ENCODE measurements around the gene JPH3.

DNA sequence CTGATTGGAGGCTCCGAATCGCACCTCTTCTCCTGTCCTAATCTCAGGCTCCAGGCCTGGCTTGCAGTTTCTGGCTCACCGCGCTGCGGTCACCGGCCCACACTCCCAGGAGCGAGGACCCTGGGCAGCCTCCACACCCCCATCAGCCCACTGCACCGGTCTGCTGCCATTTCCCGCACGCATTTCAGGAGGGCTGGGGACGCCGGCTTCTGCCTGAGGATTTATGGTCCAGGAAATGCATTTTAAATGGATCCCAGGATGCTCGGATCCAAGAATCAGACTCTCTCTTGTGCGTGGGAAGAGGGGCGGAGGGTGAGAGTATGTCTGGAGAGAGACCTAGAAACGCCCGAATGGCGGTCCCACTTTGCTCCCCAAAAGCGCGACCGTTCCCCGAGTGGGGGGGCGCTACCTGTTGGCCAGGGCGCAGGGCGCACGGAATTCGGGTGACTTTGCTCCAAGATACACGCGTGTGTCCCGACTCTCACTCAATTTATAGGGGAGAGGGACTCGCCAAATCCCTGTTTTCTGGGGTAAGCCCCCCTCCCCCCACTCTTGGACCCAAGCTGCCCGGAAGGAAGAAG, 817 bp upstream of the JPH3 start:
- TF ChIP-seq, protein P1, sequence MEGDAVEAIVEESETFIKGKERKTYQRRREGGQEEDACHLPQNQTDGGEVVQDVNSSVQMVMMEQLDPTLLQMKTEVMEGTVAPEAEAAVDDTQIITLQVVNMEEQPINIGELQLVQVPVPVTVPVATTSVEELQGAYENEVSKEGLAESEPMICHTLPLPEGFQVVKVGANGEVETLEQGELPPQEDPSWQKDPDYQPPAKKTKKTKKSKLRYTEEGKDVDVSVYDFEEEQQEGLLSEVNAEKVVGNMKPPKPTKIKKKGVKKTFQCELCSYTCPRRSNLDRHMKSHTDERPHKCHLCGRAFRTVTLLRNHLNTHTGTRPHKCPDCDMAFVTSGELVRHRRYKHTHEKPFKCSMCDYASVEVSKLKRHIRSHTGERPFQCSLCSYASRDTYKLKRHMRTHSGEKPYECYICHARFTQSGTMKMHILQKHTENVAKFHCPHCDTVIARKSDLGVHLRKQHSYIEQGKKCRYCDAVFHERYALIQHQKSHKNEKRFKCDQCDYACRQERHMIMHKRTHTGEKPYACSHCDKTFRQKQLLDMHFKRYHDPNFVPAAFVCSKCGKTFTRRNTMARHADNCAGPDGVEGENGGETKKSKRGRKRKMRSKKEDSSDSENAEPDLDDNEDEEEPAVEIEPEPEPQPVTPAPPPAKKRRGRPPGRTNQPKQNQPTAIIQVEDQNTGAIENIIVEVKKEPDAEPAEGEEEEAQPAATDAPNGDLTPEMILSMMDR (IDR thresholded peaks at IDR 0.05): no peak
- no peak for TF ChIP-seq POLR2A (IDR thresholded peaks at IDR 0.05)

Measured in tibial nerve (tissue), 3 donors.